ENCODE data around the gene GABARAP. TPM values are rescaled to one million over a fixed set of nuclear protein-coding genes. Genes with fewer than 3 reads are reported as not detected.
A peak's percentile ranks its signal among the peaks of the same experiment; 100 is the strongest.

Gene GABARAP
- total RNA-seq, 3 donors from 2014 or later, result 424 to 499 (median 484) TPM

DNA sequence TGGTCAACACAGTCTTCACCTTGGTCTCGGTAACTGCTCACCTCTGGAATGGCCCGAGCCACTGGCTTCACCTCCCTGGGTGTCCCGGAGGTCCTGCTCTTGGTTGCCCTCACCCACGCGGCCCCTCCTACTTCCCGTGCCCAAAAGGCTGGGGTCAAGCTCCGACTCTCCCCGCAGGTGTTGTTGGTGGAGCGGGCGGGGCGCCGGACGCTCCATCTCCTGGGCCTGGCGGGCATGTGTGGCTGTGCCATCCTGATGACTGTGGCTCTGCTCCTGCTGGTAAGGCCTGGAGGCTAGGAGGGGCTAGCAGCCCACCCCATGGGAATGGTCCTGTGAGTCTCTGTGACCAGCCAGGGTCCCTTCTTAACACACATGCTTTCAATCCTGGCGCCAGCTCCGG is 42.7 kb upstream of the GABARAP start:
- peaks cover 25% of the 10 kb centered on the region for H3K4me1 ChIP-seq (ENCODE audit: low read depth)
- H3K36me3 ChIP-seq (ENCODE audit: low read depth), result no peaks in the 10 kb centered on the region
- H3K4me3 ChIP-seq, result no peak overlapping the region
- ATAC-seq (no peak), DNase-seq (no peak)
- TF ChIP-seq CTCF (IDR thresholded peaks at IDR 0.05), result no peak
- intact Hi-C loops (cut with DNase I, micrococcal nuclease), result no loop called here
- no peaks in the 10 kb centered on the region for H3K9me3 ChIP-seq

DNA sequence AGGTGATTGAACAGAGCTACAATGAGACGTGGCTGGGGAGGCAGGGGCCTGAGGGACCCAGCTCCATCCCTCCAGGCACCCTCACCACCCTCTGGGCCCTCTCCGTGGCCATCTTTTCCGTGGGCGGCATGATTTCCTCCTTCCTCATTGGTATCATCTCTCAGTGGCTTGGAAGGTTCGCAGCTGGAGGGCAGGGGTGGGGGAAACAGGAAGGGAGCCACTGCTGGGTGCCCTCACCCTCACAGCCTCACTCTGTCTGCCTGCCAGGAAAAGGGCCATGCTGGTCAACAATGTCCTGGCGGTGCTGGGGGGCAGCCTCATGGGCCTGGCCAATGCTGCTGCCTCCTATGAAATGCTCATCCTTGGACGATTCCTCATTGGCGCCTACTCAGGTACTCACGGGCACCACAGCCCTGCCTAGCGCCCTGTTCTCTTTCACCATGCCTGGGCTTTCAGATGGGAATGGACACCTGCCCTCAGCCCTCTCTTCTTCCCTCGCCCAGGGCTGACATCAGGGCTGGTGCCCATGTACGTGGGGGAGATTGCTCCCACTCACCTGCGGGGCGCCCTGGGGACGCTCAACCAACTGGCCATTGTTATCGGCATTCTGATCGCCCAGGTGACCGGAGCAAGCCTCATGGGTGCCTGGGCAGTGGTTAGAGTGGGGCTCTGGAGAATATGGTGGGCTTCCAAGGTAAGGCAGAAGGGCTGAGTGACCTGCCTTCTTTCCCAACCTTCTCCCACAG is 41.4 kb upstream of the GABARAP start:
- TF ChIP-seq CTCF (IDR thresholded peaks at IDR 0.05), result no peak
- DNase-seq, result no peak
- intact Hi-C loops (cut with DNase I, micrococcal nuclease), result no loop called here
- ATAC-seq, result no peak
- Histone ChIP-seq H3K36me3 (ENCODE audit: low read depth) (no peaks in the 10 kb centered on the region), H3K4me3 (no peak overlapping the region), H3K4me1 (ENCODE audit: low read depth) (peaks cover 27% of the 10 kb centered on the region), H3K9me3 (no peaks in the 10 kb centered on the region)

DNA sequence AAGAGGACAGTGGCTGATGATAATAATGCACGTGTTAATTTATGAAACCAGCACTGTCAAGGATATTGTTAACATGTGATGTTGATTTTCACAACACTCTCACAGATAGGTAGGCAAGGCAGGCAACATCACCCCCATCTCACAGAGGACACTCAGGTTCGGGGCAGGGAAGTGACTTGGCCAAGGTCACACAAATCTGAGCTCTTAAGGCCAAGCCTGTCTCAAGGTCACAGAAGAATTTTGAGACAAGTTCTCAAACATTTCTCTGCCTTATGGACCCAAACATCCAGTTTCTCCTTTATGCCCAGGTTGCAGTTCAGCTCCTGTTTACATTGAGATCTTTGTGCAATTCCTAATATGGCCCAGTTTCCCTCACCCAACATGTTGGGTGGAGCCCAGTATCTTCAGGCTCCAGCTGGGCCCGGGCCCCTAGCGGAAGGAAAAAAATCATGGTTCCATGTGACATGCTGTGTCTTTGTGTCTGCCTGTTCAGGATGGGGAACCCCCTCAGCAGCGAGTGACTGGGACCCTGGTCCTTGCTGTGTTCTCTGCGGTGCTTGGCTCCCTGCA is 40.6 kb upstream of the GABARAP start:
- no peak for ATAC-seq
- Histone ChIP-seq H3K36me3 (ENCODE audit: low read depth) (no peaks in the 10 kb centered on the region), H3K4me3 (no peak overlapping the region), H3K4me1 (ENCODE audit: low read depth) (peaks cover 27% of the 10 kb centered on the region), H3K9me3 (no peaks in the 10 kb centered on the region)
- no peak for DNase-seq
- no peak for TF ChIP-seq CTCF (IDR thresholded peaks at IDR 0.05)
- intact Hi-C loops (cut with DNase I, micrococcal nuclease), result no loop called here

DNA sequence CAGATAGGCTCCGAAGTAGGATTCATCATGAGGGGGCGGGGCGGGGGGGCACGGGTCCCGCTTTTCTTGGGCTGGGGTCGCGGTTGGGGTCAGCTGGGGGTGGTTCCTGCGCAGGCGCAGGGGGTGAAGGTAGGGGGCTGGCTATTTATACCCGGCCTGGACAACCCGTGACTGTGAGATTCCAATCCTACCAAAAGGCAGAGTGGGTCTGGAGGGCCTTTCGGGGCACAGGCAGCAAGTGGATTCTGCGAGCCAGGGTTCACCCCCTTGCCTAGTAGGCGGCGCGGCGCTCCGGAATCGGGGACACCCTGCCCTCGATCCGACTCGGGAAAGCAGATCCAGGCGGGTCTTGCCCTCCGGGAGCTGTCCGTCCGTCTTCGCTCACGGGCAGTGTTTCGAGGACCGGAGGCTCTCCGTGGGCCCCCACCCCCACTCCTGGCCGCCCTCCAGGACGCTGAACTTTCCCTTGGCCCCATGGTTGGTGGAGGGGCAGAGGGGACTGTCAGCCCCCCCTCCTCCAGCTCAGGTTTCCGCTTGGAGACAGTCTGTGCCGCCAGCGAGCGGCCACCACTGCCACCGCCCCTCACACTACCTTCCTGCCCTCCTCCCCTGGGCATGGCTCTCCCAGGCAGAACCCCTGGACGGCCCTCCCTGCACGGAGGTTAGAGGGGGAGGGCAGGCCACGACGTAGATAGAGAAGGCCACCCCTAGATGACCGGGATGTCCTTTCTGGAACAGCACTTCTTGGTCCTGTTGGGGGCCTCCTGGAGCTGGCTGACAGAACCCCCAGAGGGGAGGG is 39.9 kb upstream of the GABARAP start:
- Histone ChIP-seq H3K9me3 (no peaks in the 10 kb centered on the region), H3K4me3 (no peak overlapping the region), H3K4me1 (ENCODE audit: low read depth) (peaks cover 27% of the 10 kb centered on the region), H3K36me3 (ENCODE audit: low read depth) (no peaks in the 10 kb centered on the region)
- DNase-seq, result peak; percentile 54 to 71 (median 64)
- no peak for ATAC-seq
- intact Hi-C loops (cut with DNase I, micrococcal nuclease), result no loop called here
- no peak for TF ChIP-seq CTCF (IDR thresholded peaks at IDR 0.05)

GRCh38 chr17:7281074-7281952 is 39.1 kb upstream of the GABARAP start, which contains the start of gene SLC2A4:
TSS of gene SLC2A4 (plus strand) at chr17:7281718. CDS start at chr17:7281935, 217 bp downstream.
- DNase-seq (peak; percentile 96 to 99 (median 98)), ATAC-seq (peak; percentile 90)
- no peaks in the 10 kb centered on the region for H3K36me3 ChIP-seq (ENCODE audit: low read depth)
- TF ChIP-seq CTCF (IDR thresholded peaks at IDR 0.05), result no peak
- H3K4me1 ChIP-seq (ENCODE audit: low read depth), result peaks cover 27% of the 10 kb centered on the region
- H3K4me3 ChIP-seq, result peak within 1 kb of the TSS; percentile 9
- no peaks in the 10 kb centered on the region for H3K9me3 ChIP-seq
- intact Hi-C loops (cut with DNase I, micrococcal nuclease), result no loop called here
